Gastroesophageal sphincter (tissue), 3 donors: Measurements from ENCODE around the gene XAB2.

Experiments
- POLR2A ChIP-seq, 2 donors: fragments of 450-650 bp; IDR thresholded peaks; one replicate each; pipeline ENCODE4 v1.6.1; 2017; ENCODE audit warnings: antibody characterized with exemption in 2 of 2, mild to moderate bottlenecking in 2 of 2, moderate library complexity in 1 of 2
- POLR2AphosphoS5 ChIP-seq: sonication (generic); formaldehyde crosslinking; IDR thresholded peaks from one replicate; pipeline ENCODE4 v1.6.1; 2017; ENCODE audit warnings: antibody characterized with exemption
- TF ChIP-seq, protein P1 (sequence below), 4 experiments: fragments of 200-600 bp in 2 of 4; fragments of 450-650 bp in 2 of 4; sonication (generic) in 1 of 4; IDR thresholded peaks; one replicate each; pipeline ENCODE4 v1.5.1; 2017 to 2019; ENCODE audit warnings: antibody characterized with exemption in 4 of 4, mild to moderate bottlenecking in 2 of 4, moderate library complexity in 2 of 4

DNA sequence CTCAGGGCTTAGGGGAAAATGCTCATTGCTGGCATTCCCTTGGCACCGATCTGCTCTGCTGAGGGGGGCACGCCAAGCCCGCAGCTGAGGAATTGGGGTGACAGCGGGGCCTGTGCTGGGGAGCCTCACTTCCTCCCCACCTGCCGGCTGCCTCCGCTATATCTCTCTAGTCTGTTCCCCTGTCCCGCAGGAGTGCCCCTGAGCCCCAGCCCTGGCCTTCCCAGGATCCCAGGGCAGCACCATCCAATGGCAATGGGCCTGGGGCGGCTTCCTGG, 17.0 kb upstream of the XAB2 start:
- TF ChIP-seq, protein P1, sequence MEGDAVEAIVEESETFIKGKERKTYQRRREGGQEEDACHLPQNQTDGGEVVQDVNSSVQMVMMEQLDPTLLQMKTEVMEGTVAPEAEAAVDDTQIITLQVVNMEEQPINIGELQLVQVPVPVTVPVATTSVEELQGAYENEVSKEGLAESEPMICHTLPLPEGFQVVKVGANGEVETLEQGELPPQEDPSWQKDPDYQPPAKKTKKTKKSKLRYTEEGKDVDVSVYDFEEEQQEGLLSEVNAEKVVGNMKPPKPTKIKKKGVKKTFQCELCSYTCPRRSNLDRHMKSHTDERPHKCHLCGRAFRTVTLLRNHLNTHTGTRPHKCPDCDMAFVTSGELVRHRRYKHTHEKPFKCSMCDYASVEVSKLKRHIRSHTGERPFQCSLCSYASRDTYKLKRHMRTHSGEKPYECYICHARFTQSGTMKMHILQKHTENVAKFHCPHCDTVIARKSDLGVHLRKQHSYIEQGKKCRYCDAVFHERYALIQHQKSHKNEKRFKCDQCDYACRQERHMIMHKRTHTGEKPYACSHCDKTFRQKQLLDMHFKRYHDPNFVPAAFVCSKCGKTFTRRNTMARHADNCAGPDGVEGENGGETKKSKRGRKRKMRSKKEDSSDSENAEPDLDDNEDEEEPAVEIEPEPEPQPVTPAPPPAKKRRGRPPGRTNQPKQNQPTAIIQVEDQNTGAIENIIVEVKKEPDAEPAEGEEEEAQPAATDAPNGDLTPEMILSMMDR (IDR thresholded peaks at IDR 0.05) = no peak
- TF ChIP-seq POLR2A (IDR thresholded peaks at IDR 0.05) (no peak), POLR2AphosphoS5 (no peak)
